Adipocyte (in vitro differentiated cells): ENCODE measurements around the gene TMEM225.

ENCODE experiments used
- DNase-seq: peaks from one replicate; pipeline ENCODE4 v3.0.0-alpha.2; 2015; ENCODE audit warnings: low read depth
- H3K27me3 ChIP-seq: replicated peaks from 2 replicates; pipeline ENCODE4 v1.7.0; 2013; ENCODE audit warnings: mild to moderate bottlenecking, low read length, moderate library complexity; ENCODE audit not compliant: control insufficient read depth, insufficient read depth
- H3K36me3 ChIP-seq: 2 replicates; pipeline ENCODE4 v1.7.0; 2013; ENCODE audit warnings: low read length, mild to moderate bottlenecking, moderate library complexity; ENCODE audit not compliant: control insufficient read depth, insufficient read depth, severe bottlenecking
- H3K4me1 ChIP-seq: 2 replicates; pipeline ENCODE4 v1.7.0; 2013; ENCODE audit warnings: mild to moderate bottlenecking, low read length, moderate library complexity; ENCODE audit not compliant: control insufficient read depth, insufficient read depth
- H3K4me3 ChIP-seq: 2 replicates; pipeline ENCODE4 v1.7.0; 2013; ENCODE audit warnings: mild to moderate bottlenecking, low read length, moderate library complexity
- H3K9ac ChIP-seq: 2 replicates; pipeline ENCODE4 v1.7.0; 2013; ENCODE audit warnings: mild to moderate bottlenecking, low read length, moderate library complexity
- H3K9me3 ChIP-seq: 2 replicates; pipeline ENCODE4 v1.7.0; 2013; ENCODE audit warnings: mild to moderate bottlenecking, low read length, moderate library complexity; ENCODE audit not compliant: control insufficient read depth

The TMEM225 gene

DNA sequence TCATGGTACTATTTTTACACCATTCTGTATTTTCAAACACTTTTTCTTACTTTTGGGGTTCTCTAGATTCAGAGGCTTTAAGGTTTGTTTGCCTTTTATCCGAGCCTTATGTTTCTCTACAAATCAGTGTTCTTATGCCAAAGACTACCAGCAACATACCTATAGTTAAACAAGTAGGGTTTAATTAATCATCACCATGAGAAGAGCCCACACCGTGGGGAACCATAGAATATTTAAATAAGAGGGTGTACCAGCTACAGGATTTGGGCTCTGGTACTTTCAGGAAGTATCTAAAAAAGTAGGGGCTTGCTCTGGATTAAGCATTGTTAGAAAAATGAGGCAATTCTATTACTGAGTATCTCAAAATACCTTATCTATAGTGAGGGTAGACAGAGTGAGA lies 25.7 kb downstream of the TMEM225 start:
- H3K9me3 ChIP-seq: no peaks in the 10 kb centered on the region
- no peak for DNase-seq

DNA sequence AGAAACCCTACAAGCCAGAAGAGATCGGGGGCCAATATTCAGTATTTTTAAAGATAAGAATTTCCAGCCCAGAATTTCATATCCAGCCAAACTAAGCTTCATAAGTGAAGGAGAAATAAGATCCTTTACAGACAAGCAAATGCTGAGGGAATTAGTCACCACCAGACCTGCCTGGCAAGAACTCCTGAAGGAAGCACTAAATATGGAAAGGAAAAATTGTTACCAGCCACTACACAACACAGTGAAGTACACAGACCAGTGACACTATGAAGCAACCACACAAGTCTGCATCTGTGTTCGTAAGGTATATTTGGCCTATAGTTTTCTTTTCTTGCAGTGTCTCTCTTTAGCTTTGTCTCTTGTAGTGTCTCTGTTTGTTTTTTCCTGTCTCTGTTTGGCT lies 29.0 kb downstream of the TMEM225 start:
- DNase-seq: no peak
- Histone ChIP-seq H3K4me3 (no peak overlapping the region), H3K4me1 (no peaks in the 10 kb centered on the region), H3K9ac (no peak overlapping the region), H3K36me3 (no peaks in the 10 kb centered on the region), H3K27me3 (no peaks in the 10 kb centered on the region), H3K9me3 (no peaks in the 10 kb centered on the region)

More for the DNA sequence above, 25.7 kb downstream of the TMEM225 start:
- Histone ChIP-seq H3K9ac (no peak overlapping the region), H3K36me3 (no peaks in the 10 kb centered on the region), H3K4me3 (no peak overlapping the region), H3K4me1 (no peaks in the 10 kb centered on the region), H3K27me3 (no peaks in the 10 kb centered on the region)

DNA sequence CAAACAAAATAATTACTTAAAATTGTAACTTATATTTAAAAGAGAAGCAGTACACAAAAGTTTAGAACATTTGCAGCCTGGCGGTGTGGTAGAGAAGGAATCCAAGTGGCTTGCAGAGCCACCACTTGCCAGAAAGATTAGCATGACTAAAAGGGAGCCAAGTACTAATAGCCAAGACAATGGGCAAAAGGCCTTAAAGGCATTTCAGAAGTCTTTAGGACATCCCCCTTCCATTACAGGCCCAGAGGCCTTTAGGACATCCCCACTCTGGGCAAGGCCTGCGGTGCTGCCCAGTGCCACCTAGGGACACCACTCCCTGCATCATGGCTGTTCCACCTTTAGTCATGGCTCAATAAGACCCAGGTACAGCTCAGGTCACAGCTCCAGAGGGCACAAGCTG lies 32.4 kb downstream of the TMEM225 start:
- Histone ChIP-seq H3K27me3 (no peaks in the 10 kb centered on the region), H3K4me1 (no peaks in the 10 kb centered on the region), H3K9me3 (no peaks in the 10 kb centered on the region), H3K4me3 (no peak overlapping the region), H3K36me3 (no peaks in the 10 kb centered on the region), H3K9ac (no peak overlapping the region)
- no peak for DNase-seq

DNA sequence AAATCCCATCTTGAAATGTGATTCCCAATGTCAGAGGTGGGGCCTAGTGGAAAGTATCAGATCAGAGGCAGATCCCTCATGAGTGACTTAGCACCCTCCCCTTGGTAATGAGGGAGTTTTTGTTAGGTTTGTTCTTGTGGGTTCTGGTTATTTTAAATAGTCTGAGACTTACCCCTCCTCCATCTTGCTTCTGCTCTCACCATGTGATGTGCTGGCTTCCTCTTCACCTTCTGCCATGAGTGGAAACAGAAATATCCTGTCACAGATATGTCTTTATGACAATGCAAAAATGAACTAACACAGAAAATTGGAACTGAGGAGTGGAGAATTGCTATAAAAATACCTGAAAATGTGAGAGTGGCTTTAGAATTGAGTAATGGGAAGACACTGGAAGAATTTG lies 33.1 kb downstream of the TMEM225 start:
- Histone ChIP-seq H3K9ac (no peak overlapping the region), H3K36me3 (no peaks in the 10 kb centered on the region), H3K27me3 (no peaks in the 10 kb centered on the region), H3K4me1 (no peaks in the 10 kb centered on the region), H3K4me3 (no peak overlapping the region), H3K9me3 (no peaks in the 10 kb centered on the region)
- no peak for DNase-seq

DNA sequence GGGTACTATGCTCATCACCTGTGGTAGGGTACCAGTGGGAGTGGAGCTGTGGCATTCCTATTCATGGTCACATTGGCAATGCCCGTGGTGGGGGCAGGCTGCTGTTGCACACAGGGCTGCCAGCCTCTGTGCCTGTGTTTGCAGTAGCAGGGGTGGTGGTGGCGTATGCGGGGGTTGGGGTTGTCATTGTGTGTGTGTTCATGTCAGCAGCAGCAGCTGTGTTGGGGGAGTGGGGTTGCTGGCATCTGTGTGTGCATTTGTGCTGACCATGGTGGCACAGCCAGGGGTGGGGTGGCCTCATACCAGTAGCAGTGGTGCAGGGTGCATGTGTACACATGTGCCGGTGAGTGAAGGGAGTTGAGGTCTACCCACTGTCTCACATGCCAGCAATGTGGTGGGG lies 34.4 kb downstream of the TMEM225 start:
- Histone ChIP-seq H3K4me3 (no peak overlapping the region), H3K27me3 (no peaks in the 10 kb centered on the region), H3K4me1 (no peaks in the 10 kb centered on the region), H3K9ac (no peak overlapping the region), H3K36me3 (no peaks in the 10 kb centered on the region), H3K9me3 (no peaks in the 10 kb centered on the region)
- DNase-seq: no peak

DNA sequence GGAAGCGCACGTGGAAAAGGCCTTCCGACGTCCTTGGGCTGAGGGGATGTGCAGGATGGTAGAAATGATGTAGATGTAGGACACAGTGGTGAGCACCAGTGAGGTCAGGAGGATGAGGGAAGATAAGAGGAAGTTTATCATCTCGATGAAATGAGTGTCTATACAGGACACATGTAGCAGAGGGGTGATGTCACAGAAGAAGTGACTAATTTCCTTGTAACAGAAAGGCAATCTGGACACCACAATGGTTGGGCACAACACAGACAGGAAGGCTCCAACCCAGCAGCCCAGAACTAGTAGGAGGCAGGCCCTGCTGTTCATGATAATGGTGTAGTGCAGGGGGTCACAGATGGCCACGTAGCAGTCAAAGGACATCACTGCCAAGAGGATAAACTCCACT lies 44.3 kb downstream of the TMEM225 start:
- no peaks in the 10 kb centered on the region for H3K27me3 ChIP-seq
- no peak overlapping the region for H3K4me3 ChIP-seq
- no peaks in the 10 kb centered on the region for H3K4me1 ChIP-seq
- no peak overlapping the region for H3K9ac ChIP-seq
- no peaks in the 10 kb centered on the region for H3K9me3 ChIP-seq
- no peaks in the 10 kb centered on the region for H3K36me3 ChIP-seq
- no peak for DNase-seq

DNA sequence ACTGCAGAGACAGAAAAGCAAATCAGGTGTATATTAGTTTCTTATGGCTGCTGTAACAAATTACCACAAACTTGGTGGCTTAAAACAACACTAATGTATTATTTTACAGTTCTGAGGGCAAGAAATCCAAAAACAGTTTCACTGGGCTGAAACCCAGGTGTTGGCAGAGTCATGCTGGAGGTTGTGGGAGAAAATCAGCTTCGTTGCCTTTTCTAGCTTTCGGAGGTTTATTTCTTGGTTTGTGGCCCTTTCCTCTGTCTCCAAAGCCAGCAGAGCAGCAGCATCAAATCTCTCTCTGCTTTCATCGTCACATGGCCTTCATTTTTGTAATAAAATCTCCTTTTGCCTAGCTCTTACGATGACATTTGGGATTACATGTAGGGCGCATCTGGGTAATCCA lies 46.3 kb downstream of the TMEM225 start:
- Histone ChIP-seq H3K36me3 (no peaks in the 10 kb centered on the region), H3K9me3 (no peaks in the 10 kb centered on the region), H3K4me1 (no peaks in the 10 kb centered on the region), H3K4me3 (no peak overlapping the region), H3K27me3 (no peaks in the 10 kb centered on the region), H3K9ac (no peak overlapping the region)
- no peak for DNase-seq

DNA sequence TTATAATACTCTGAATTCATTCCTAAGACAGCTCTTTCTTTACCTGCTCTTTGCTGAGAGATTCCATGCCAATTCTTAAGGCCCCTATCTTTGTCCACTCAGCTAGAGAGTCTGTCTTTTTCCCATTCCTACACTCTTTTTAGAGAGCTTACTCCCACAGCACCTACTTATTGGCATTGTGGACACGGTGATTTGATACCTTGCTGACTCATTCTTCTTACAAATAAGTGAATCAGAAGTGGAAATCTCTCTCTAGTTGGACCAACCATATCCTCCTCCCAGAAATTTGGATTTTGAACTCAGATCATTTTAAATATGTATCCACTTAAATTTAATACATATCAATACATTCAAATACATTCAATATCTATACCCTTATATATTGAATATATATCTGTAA lies 46.8 kb downstream of the TMEM225 start:
- no peak overlapping the region for H3K9ac ChIP-seq
- no peak overlapping the region for H3K4me3 ChIP-seq
- no peak for DNase-seq
- H3K36me3 ChIP-seq: no peaks in the 10 kb centered on the region
- H3K9me3 ChIP-seq: no peaks in the 10 kb centered on the region
- no peaks in the 10 kb centered on the region for H3K4me1 ChIP-seq
- no peaks in the 10 kb centered on the region for H3K27me3 ChIP-seq

DNA sequence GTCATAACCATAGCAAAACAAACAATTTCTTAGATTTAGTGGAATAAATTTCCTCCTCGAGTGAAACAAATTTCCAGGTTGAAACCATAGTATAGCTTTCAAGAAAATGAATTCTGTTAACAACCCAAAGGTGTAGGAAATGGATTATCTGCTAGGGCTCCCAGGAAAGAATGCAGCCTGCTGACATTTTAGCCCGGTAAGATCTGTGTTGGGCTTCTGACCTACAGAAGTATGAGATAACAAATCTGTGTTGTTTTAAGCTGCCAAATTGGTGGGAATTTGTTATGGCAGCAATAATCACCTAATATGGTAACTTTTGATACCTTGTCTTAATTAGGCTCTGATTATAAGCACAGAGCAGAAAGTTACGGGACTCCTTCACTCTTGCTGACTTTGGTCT lies 47.3 kb downstream of the TMEM225 start:
- H3K4me1 ChIP-seq: no peaks in the 10 kb centered on the region
- no peak for DNase-seq
- H3K27me3 ChIP-seq: no peaks in the 10 kb centered on the region

DNA sequence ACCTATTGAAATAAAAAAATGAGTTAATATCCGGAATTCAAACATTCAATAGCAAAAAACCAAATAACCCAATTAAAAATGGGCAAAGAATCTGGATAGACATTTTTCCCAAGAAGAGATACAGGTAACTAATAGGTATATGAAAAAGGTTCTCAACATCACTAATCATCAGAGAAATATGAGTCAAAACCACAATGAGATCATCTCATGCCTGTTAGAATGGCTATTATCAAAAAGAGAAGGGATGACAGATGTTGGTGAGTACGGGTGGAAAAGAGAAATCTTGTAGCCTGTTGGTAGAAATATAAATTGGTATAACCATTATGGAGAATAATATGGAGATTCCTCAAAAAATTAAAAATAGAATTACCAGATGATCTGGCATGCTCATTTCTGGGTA lies 52.4 kb downstream of the TMEM225 start:
- H3K27me3 ChIP-seq: no peaks in the 10 kb centered on the region

More for the DNA sequence above, 47.3 kb downstream of the TMEM225 start:
- Histone ChIP-seq H3K4me3 (no peak overlapping the region), H3K9ac (no peak overlapping the region), H3K9me3 (no peaks in the 10 kb centered on the region), H3K36me3 (no peaks in the 10 kb centered on the region)

More for the DNA sequence above, 52.4 kb downstream of the TMEM225 start:
- H3K9me3 ChIP-seq: no peaks in the 10 kb centered on the region
- H3K9ac ChIP-seq: no peak overlapping the region
- no peaks in the 10 kb centered on the region for H3K36me3 ChIP-seq
- no peaks in the 10 kb centered on the region for H3K4me1 ChIP-seq
- DNase-seq: no peak
- no peak overlapping the region for H3K4me3 ChIP-seq
